Panc1 (cell line): Measurements from ENCODE around the gene AMER2. TPM values are rescaled to one million over a fixed set of nuclear protein-coding genes. Genes with fewer than 3 reads are reported as not detected.

Experiments
- ATAC-seq: fragments of 200-7000 bp; cut with Tn5 transposase; 2 replicates; pipeline ENCODE4 v1.9.1; 2020; ENCODE audit warnings: mild to moderate bottlenecking, moderate library complexity
- BruUV-seq: library from RNA; stranded (reverse); fragments of 400-500 nt; replicated peaks from 2 replicates; lab custom pipeline; 2021; lab: Mats Ljungman, UMichigan
- CTCF ChIA-PET: fragments of 300-600 bp; sonication (Branson Sonifier 250); formaldehyde crosslinking; loops from one replicate; lab custom pipeline; 2022; ENCODE audit warnings: antibody characterized with exemption; lab: Charles Lee
- POLR2A ChIA-PET: fragments of 300-600 bp; sonication (Branson Sonifier 250); formaldehyde crosslinking; loops from one replicate; lab custom pipeline; 2022; ENCODE audit warnings: antibody characterized with exemption; lab: Charles Lee
- DNase-seq: peaks from one replicate; pipeline ENCODE4 v3.0.0-alpha.2; 2010; ENCODE audit warnings: low read depth, low spot score
- H3K27ac ChIP-seq: 2 replicates; pipeline ENCODE4 v1.5.1; 2011; ENCODE audit warnings: mild to moderate bottlenecking, low read length, inconsistent platforms
- H3K27me3 ChIP-seq: fragments of 200-500 bp; sonication (Bioruptor generic); 2 replicates; pipeline ENCODE4 v1.6.0; 2014; ENCODE audit warnings: low read length, inconsistent platforms; ENCODE audit not compliant: control insufficient read depth, insufficient read depth
- H3K36me3 ChIP-seq: fragments of 200-500 bp; sonication (Bioruptor generic); 2 replicates; pipeline ENCODE4 v1.5.1; 2014; ENCODE audit warnings: inconsistent platforms, mild to moderate bottlenecking, low read length, moderate library complexity; ENCODE audit not compliant: control insufficient read depth, insufficient read depth
- H3K4me1 ChIP-seq: 2 replicates; pipeline ENCODE4 v1.5.1; 2011; ENCODE audit warnings: inconsistent platforms, mild to moderate bottlenecking, low read length, moderate library complexity; ENCODE audit not compliant: control insufficient read depth, insufficient read depth
- H3K4me3 ChIP-seq, 2 experiments: 2 replicates each; pipeline ENCODE4 v1.5.1; 2011 to 2012; ENCODE audit warnings: low read depth in 2 of 2, low read length in 2 of 2, mild to moderate bottlenecking in 2 of 2, inconsistent platforms in 1 of 2, moderate library complexity in 1 of 2
- H3K9me3 ChIP-seq: fragments of 200-500 bp; sonication (Bioruptor generic); 2 replicates; pipeline ENCODE4 v1.5.1; 2014; ENCODE audit warnings: low read depth, mild to moderate bottlenecking, inconsistent platforms, low read length, moderate library complexity; ENCODE audit not compliant: control insufficient read depth, insufficient read depth
- CTCF ChIP-seq: fragments of 450-650 bp; IDR thresholded peaks from 2 replicates; pipeline ENCODE4 v1.5.1; 2017; ENCODE audit warnings: mild to moderate bottlenecking
- POLR2AphosphoS5 ChIP-seq: IDR thresholded peaks from 2 replicates; pipeline ENCODE4 v1.6.1; 2012; ENCODE audit warnings: mild to moderate bottlenecking, low read depth, low read length, moderate library complexity
- REST ChIP-seq, 2 experiments: IDR thresholded peaks; 2 replicates each; pipeline ENCODE4 v1.6.1; 2011 to 2012; ENCODE audit warnings: low read depth in 2 of 2, control low read depth in 1 of 2, low read length in 1 of 2, mild to moderate bottlenecking in 1 of 2, moderate library complexity in 1 of 2; ENCODE audit not compliant: insufficient read depth in 1 of 2
- SIN3A ChIP-seq: IDR thresholded peaks from 2 replicates; pipeline ENCODE4 v1.6.1; 2012; ENCODE audit warnings: low read depth, mild to moderate bottlenecking, low read length, moderate library complexity, borderline replicate concordance; ENCODE audit not compliant: insufficient read depth
- TCF7L2 ChIP-seq: IDR thresholded peaks from 2 replicates; pipeline ENCODE4 v1.6.1; 2011; ENCODE audit warnings: mild to moderate bottlenecking, low read depth, low read length, inconsistent platforms
- in situ Hi-C: cut with HindIII; loops from 2 replicates; pipeline ENCODE4 v1.10.0; 2016; ENCODE audit warnings: low sequenced_read_pairs, low pct_unique_long_range_greater_than_20kb
- intact Hi-C: fragments of 100-400 bp; cut with micrococcal nuclease; formaldehyde crosslinking; loops from one replicate; pipeline ENCODE4 v1.10.0; 2022; ENCODE audit not compliant: unreplicated experiment
- total RNA-seq: library from RNA; stranded (reverse); gene quantifications from one replicate; pipeline ENCODE4 v1.2.1, GENCODE V29; 2021; ENCODE audit not compliant: unreplicated experiment

The AMER2 gene
- total RNA-seq, 1 experiment from 2014 or later = not detected

- ChIA-PET POLR2A (no interaction called here), CTCF (no interaction called here)
- in situ Hi-C loops = no loop called here
- no peak for DNase-seq
- Histone ChIP-seq H3K9me3 (no peaks in the 10 kb centered on the region), H3K36me3 (no peaks in the 10 kb centered on the region), H3K4me3 (no peak overlapping the region), H3K27me3 (no peaks in the 10 kb centered on the region), H3K4me1 (no peaks in the 10 kb centered on the region), H3K27ac (no peak overlapping the region)
- ATAC-seq = no peak
- intact Hi-C loops = no loop called here
- no TSS peak for BruUV-seq
- no peak for TF ChIP-seq REST (IDR thresholded peaks at IDR 0.05; ENCODE audit: insufficient read depth in 1 of 2, low read depth in 2 of 2, low read length in 1 of 2)
- TF ChIP-seq SIN3A = no peak
- no peak for TF ChIP-seq CTCF
- no peak for TF ChIP-seq POLR2AphosphoS5
- TF ChIP-seq TCF7L2 = no peak
These were observed 15.5 kb upstream of the AMER2 start for GRCh38 chr13:25187596-25187995.

DNA sequence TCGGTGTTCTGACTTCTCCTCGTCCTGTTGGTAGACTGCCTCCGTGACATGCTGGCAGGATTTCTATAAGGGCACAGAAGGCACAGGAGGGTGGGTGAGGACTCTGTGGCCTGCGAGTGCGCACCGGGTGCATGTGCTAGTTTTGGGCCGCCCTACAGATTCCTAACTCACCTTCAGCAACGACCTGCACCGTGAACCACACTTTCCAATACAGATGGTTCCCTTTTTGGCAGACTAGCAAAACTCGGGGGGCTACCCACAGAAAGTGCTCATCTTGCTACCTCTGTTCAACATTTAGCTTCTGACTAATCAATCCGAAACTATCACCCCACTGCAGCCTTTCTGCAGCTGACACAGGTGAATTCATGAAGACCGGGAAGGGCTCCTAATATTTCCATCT is 14.1 kb upstream of the AMER2 start:
- Histone ChIP-seq H3K27ac (no peak overlapping the region), H3K4me1 (no peaks in the 10 kb centered on the region), H3K9me3 (no peaks in the 10 kb centered on the region), H3K27me3 (no peaks in the 10 kb centered on the region), H3K36me3 (no peaks in the 10 kb centered on the region), H3K4me3 (no peak overlapping the region)
- no peak for DNase-seq
- no TSS peak for BruUV-seq
- intact Hi-C loops = no loop called here
- TF ChIP-seq SIN3A (no peak), CTCF (no peak), REST (IDR thresholded peaks at IDR 0.05; ENCODE audit: insufficient read depth in 1 of 2, low read depth in 2 of 2, low read length in 1 of 2) (no peak), TCF7L2 (no peak), POLR2AphosphoS5 (no peak)
- no peak for ATAC-seq
- ChIA-PET POLR2A (interaction anchor here (0.6 kb wide), 1 partner anchor 80 kb away, joined by 3 read pairs; no protein-coding TSS in a partner anchor), CTCF (interaction anchor here (0.6 kb wide), 1 partner anchor 16 kb away, joined by 3 read pairs; no protein-coding TSS in a partner anchor)
- in situ Hi-C loops = no loop called here
